Measurements from ENCODE around the gene TTC24. TPM values are rescaled to one million over a fixed set of nuclear protein-coding genes. Genes with fewer than 3 reads are reported as not detected.

Gene TTC24
- total RNA-seq, 4 donors from 2014 or later, result not detected

- H3K9me3 ChIP-seq, result no peaks in the 10 kb centered on the region
- no peaks in the 10 kb centered on the region for H3K27me3 ChIP-seq
- no peak for DNase-seq
- no peaks in the 10 kb centered on the region for H3K36me3 ChIP-seq
- 83 to 89% methylated on average over 5 to 7 of the region's 8 CpGs for WGBS, 2 donors (ENCODE audit: low coverage in 1 of 2)
- TF ChIP-seq EP300 (IDR thresholded peaks at IDR 0.05; ENCODE audit: low read depth), result no peak
- TF ChIP-seq CTCF (IDR thresholded peaks at IDR 0.05), result no peak
- TF ChIP-seq POLR2A (IDR thresholded peaks at IDR 0.05), result no peak
- TF ChIP-seq POLR2AphosphoS5 (IDR thresholded peaks at IDR 0.05), result no peak
- intact Hi-C loops (cut with DNase I; ENCODE audit: low total_unique reads), result no loop called here
- H3K27ac ChIP-seq, result no peak overlapping the region
- H3K4me3 ChIP-seq, result no peak overlapping the region
- no peaks in the 10 kb centered on the region for H3K4me1 ChIP-seq
- in situ Hi-C loops (cut with MboI; ENCODE audit: low pct_ligation_motif_present in 1 of 4, low pct_unique_long_range_greater_than_20kb in 1 of 4, low sequenced_read_pairs in 3 of 4), result no loop called here
Measured at GRCh38 chr1:156559086-156559796, 20.3 kb upstream of the TTC24 start.

- WGBS, 2 donors (ENCODE audit: low coverage in 1 of 2), result 50 to 73% methylated on average over 2 to 5 of the region's 5 CpGs
- no peaks in the 10 kb centered on the region for H3K9me3 ChIP-seq
- no peak for DNase-seq
- no peak overlapping the region for H3K4me3 ChIP-seq
- H3K36me3 ChIP-seq, result no peaks in the 10 kb centered on the region
- no peak overlapping the region for H3K27ac ChIP-seq
- no peak for TF ChIP-seq CTCF (IDR thresholded peaks at IDR 0.05)
- TF ChIP-seq EP300 (IDR thresholded peaks at IDR 0.05; ENCODE audit: low read depth), result no peak
- TF ChIP-seq POLR2A (IDR thresholded peaks at IDR 0.05), result no peak
- TF ChIP-seq POLR2AphosphoS5 (IDR thresholded peaks at IDR 0.05), result no peak
- in situ Hi-C loops (cut with MboI; ENCODE audit: low pct_ligation_motif_present in 1 of 4, low pct_unique_long_range_greater_than_20kb in 1 of 4, low sequenced_read_pairs in 3 of 4), result no loop called here
- intact Hi-C loops (cut with DNase I; ENCODE audit: low total_unique reads), result no loop called here
- no peaks in the 10 kb centered on the region for H3K27me3 ChIP-seq
- no peaks in the 10 kb centered on the region for H3K4me1 ChIP-seq
Measured at GRCh38 chr1:156559797-156560385, 19.6 kb upstream of the TTC24 start.

GRCh38 chr1:156560585-156561163 lies 18.8 kb upstream of the TTC24 start:
- H3K9me3 ChIP-seq, result no peaks in the 10 kb centered on the region
- no peak overlapping the region for H3K4me3 ChIP-seq
- in situ Hi-C loops (cut with MboI; ENCODE audit: low pct_ligation_motif_present in 1 of 4, low pct_unique_long_range_greater_than_20kb in 1 of 4, low sequenced_read_pairs in 3 of 4) (no loop called here), intact Hi-C loops (cut with DNase I; ENCODE audit: low total_unique reads) (no loop called here)
- no peak for DNase-seq
- WGBS, 2 donors (ENCODE audit: low coverage in 1 of 2), result 67 to 76% methylated on average over 3 to 5 of the region's 5 CpGs
- H3K36me3 ChIP-seq, result no peaks in the 10 kb centered on the region
- no peaks in the 10 kb centered on the region for H3K27me3 ChIP-seq
- no peaks in the 10 kb centered on the region for H3K4me1 ChIP-seq
- TF ChIP-seq CTCF (IDR thresholded peaks at IDR 0.05) (no peak), EP300 (IDR thresholded peaks at IDR 0.05; ENCODE audit: low read depth) (no peak), POLR2AphosphoS5 (IDR thresholded peaks at IDR 0.05) (no peak), POLR2A (IDR thresholded peaks at IDR 0.05) (no peak)
- no peak overlapping the region for H3K27ac ChIP-seq

- no peaks in the 10 kb centered on the region for H3K27me3 ChIP-seq
- H3K36me3 ChIP-seq, result no peaks in the 10 kb centered on the region
- H3K27ac ChIP-seq, result no peak overlapping the region
- intact Hi-C loops (cut with DNase I; ENCODE audit: low total_unique reads) (no loop called here), in situ Hi-C loops (cut with MboI; ENCODE audit: low pct_ligation_motif_present in 1 of 4, low pct_unique_long_range_greater_than_20kb in 1 of 4, low sequenced_read_pairs in 3 of 4) (no loop called here)
- H3K9me3 ChIP-seq, result no peaks in the 10 kb centered on the region
- no peak overlapping the region for H3K4me3 ChIP-seq
- TF ChIP-seq CTCF (IDR thresholded peaks at IDR 0.05), result no peak
- no peak for TF ChIP-seq EP300 (IDR thresholded peaks at IDR 0.05; ENCODE audit: low read depth)
- TF ChIP-seq POLR2AphosphoS5 (IDR thresholded peaks at IDR 0.05), result no peak
- TF ChIP-seq POLR2A (IDR thresholded peaks at IDR 0.05), result no peak
- no peak for DNase-seq
- 93% methylated on average over 2 of the region's 2 CpGs; no CpG with 5 or more reads in 1 of the 2 donors for WGBS, 2 donors (ENCODE audit: low coverage in 1 of 2)
- H3K4me1 ChIP-seq, result peaks cover 0 to 5% (median 2%) of the 10 kb centered on the region in 4 donors
Measured at GRCh38 chr1:156565519-156565918, 14.0 kb upstream of the TTC24 start.
